Stimulated activated CD4-positive, alpha-beta T cell treated with anti-CD3 and anti-CD28 coated beads, Interleukin-1b, Interleukin-23, amount 100 ng/mL, for 24 hours (primary cell): Measurements from ENCODE around the gene SPC25.

ENCODE experiments used
- DNase-seq, 4 experiments: peaks; one replicate each; pipeline ENCODE4 v3.0.0-alpha.2; 2020; ENCODE audit warnings: low read depth in 4 of 4, low spot score in 1 of 4

The SPC25 gene

GRCh38 chr2:168848225-168848624 is 42.0 kb downstream of the SPC25 start:
- no peak for DNase-seq

- DNase-seq = no peak
Measured at GRCh38 chr2:168843253-168843652, 47.0 kb downstream of the SPC25 start.

- DNase-seq = no peak
Measured at GRCh38 chr2:168841445-168841844, 48.8 kb downstream of the SPC25 start.

- DNase-seq = no peak
Measured at GRCh38 chr2:168835969-168836368, 54.3 kb downstream of the SPC25 start.

GRCh38 chr2:168831662-168832061 is 58.6 kb downstream of the SPC25 start:
- DNase-seq = no peak

GRCh38 chr2:168830958-168831357 is 59.3 kb downstream of the SPC25 start:
- no peak for DNase-seq

- no peak for DNase-seq
Measured at GRCh38 chr2:168825126-168825525, 65.1 kb downstream of the SPC25 start.

GRCh38 chr2:168821992-168822391 is 68.2 kb downstream of the SPC25 start:
- DNase-seq = no peak

GRCh38 chr2:168821577-168821976 is 68.7 kb downstream of the SPC25 start:
- no peak for DNase-seq
